Stomach (tissue), 4 donors: ENCODE results near the gene SLC20A1.

Experiments
- CTCF ChIP-seq, 7 experiments: fragments of 450-650 bp in 4 of 7; fragments of 200-600 bp in 3 of 7; sonication (generic) in 3 of 7; IDR thresholded peaks; one replicate each; pipeline ENCODE4 v1.5.1; 2016 to 2019; ENCODE audit warnings: antibody characterized with exemption in 7 of 7, control low read depth in 2 of 7, mild to moderate bottlenecking in 1 of 7
- EP300 ChIP-seq: sonication (generic); formaldehyde crosslinking; IDR thresholded peaks from one replicate; pipeline ENCODE4 v1.6.1; 2017; ENCODE audit warnings: antibody characterized with exemption
- POLR2AphosphoS5 ChIP-seq, 3 donors: sonication (generic); formaldehyde crosslinking; IDR thresholded peaks; one replicate each; pipeline ENCODE4 v1.6.1; 2016; ENCODE audit warnings: antibody characterized with exemption in 3 of 3

DNA sequence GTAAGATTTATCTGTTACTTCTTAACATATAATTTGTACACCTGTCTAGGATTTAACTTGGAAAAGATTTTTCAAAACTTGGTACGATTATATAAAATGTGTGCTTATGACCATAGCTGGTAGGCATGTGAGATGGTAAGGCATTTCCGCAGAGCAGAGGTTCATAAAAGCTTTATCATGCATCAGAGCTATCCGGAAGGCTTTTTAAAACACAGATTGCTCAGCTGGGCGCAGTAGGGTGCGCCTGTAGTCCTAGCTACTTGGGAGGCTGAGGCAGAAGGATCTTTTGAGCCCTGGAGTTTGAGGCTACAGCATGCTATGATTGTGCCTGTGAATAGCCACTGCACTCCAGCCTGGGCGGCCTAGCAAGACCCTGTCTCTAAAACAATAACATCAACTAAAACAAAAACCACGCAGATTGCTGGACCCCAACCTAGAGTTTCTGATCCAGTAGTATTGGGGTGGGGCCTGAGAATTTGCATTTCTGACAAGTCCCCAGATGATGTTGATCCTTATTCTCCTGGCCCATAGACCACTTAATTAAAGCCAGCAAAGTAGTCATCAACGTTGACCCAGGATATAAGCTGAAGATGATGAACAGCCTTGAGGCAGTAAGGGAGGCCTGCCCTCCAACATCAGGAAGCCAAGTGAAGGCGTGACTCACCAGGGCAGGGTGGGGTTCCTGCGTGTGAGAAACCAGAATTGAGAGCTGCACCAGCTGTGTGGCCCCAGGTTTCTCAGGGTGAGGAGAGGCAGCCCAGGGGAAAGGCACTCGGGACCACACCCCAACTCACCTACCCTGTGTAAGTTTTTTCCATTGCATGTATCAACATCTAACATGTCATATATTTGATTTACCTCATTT is 21.6 kb upstream of the SLC20A1 start:
- TF ChIP-seq EP300 (no peak), POLR2AphosphoS5 (IDR thresholded peaks at IDR 0.05) (peak in 1 of 3 donors; percentile 28), CTCF (IDR thresholded peaks at IDR 0.05) (no peak)
